ENCODE results near the gene BTNL2. TPM values are rescaled to one million over a fixed set of nuclear protein-coding genes. Genes with fewer than 3 reads are reported as not detected.

BTNL2 gene
- total and polyA plus RNA-seq, 2 experiments from 2014 or later: 0.62 TPM; not detected in 1

GRCh38 chr6:32375739-32376529, 31.0 kb downstream of the BTNL2 start:
- no peak for DNase-seq (ENCODE audit: low spot score)
- no peak overlapping the region for H3K4me2 ChIP-seq
- no peaks in the 10 kb centered on the region for H3K9me2 ChIP-seq (replicated peaks; ENCODE audit: insufficient read depth)
- no peaks in the 10 kb centered on the region for H4K20me1 ChIP-seq (ENCODE audit: insufficient read depth, poor library complexity, severe bottlenecking)
- no peak overlapping the region for H3K4me3 ChIP-seq
- H3K79me2 ChIP-seq: no peaks in the 10 kb centered on the region
- H3K36me3 ChIP-seq (replicated peaks; ENCODE audit: insufficient read depth, low read depth): no peaks in the 10 kb centered on the region
- no peaks in the 10 kb centered on the region for H3K9me3 ChIP-seq (ENCODE audit: low read depth)
- TF ChIP-seq CTCF (IDR thresholded peaks at IDR 0.05; ENCODE audit: poor library complexity) (no peak), EZH2phosphoT487 (IDR thresholded peaks at IDR 0.05; ENCODE audit: low read depth, severe bottlenecking, unreplicated experiment) (no peak), EZH2 (IDR thresholded peaks at IDR 0.05; ENCODE audit: borderline replicate concordance) (no peak)
- 84% methylated on average over 7 of the region's 7 CpGs for WGBS (ENCODE audit: low lambda C conversion rate, missing lambda C conversion rate)
- H2AFZ ChIP-seq: no peak overlapping the region
- no peaks in the 10 kb centered on the region for H3K4me1 ChIP-seq (ENCODE audit: insufficient read depth)
- H3K27me3 ChIP-seq: no peaks in the 10 kb centered on the region
- H3K27ac ChIP-seq: no peak overlapping the region

- DNase-seq (ENCODE audit: low spot score): no peak
- Histone ChIP-seq H3K9me3 (ENCODE audit: low read depth) (no peaks in the 10 kb centered on the region), H2AFZ (no peak within 1 kb of the TSS)
Measured at GRCh38 chr6:32371803-32372202, 35.2 kb downstream of the BTNL2 start, which contains the start of gene TSBP1. Gene TSBP1 (minus strand): TSS chr6:32371903. CDS start chr6:32371706, 197 bp downstream.

GRCh38 chr6:32371229-32371628, 35.8 kb downstream of the BTNL2 start:
- H3K4me2 ChIP-seq: no peak overlapping the region
- no peaks in the 10 kb centered on the region for H3K4me1 ChIP-seq (ENCODE audit: insufficient read depth)
- H3K79me2 ChIP-seq: no peaks in the 10 kb centered on the region
- no peak overlapping the region for H2AFZ ChIP-seq
- H3K4me3 ChIP-seq: no peak overlapping the region
- H3K27me3 ChIP-seq: no peaks in the 10 kb centered on the region
- no peak for DNase-seq (ENCODE audit: low spot score)
- WGBS (ENCODE audit: low lambda C conversion rate, missing lambda C conversion rate): 25% methylated on average over 1 of the region's 1 CpG
- no peaks in the 10 kb centered on the region for H3K36me3 ChIP-seq (replicated peaks; ENCODE audit: insufficient read depth, low read depth)
- H3K27ac ChIP-seq: no peak overlapping the region
- H3K9me2 ChIP-seq (replicated peaks; ENCODE audit: insufficient read depth): no peaks in the 10 kb centered on the region
- no peaks in the 10 kb centered on the region for H3K9me3 ChIP-seq (ENCODE audit: low read depth)
- no peaks in the 10 kb centered on the region for H4K20me1 ChIP-seq (ENCODE audit: insufficient read depth, poor library complexity, severe bottlenecking)
- no peak for TF ChIP-seq EZH2phosphoT487 (IDR thresholded peaks at IDR 0.05; ENCODE audit: low read depth, severe bottlenecking, unreplicated experiment)
- no peak for TF ChIP-seq CTCF (IDR thresholded peaks at IDR 0.05; ENCODE audit: poor library complexity)
- TF ChIP-seq EZH2 (IDR thresholded peaks at IDR 0.05; ENCODE audit: borderline replicate concordance): no peak

More at GRCh38 chr6:32371803-32372202, 35.2 kb downstream of the BTNL2 start, which contains the start of gene TSBP1:
- Histone ChIP-seq H3K4me1 (ENCODE audit: insufficient read depth) (no peaks in the 10 kb centered on the region), H3K4me2 (no peak within 1 kb of the TSS), H4K20me1 (ENCODE audit: insufficient read depth, poor library complexity, severe bottlenecking) (no peaks in the 10 kb centered on the region), H3K27me3 (no peaks in the 10 kb centered on the region), H3K27ac (no peak within 1 kb of the TSS), H3K36me3 (replicated peaks; ENCODE audit: insufficient read depth, low read depth) (no peaks in the 10 kb centered on the region), H3K4me3 (no peak within 1 kb of the TSS), H3K9me2 (replicated peaks; ENCODE audit: insufficient read depth) (no peaks in the 10 kb centered on the region), H3K79me2 (no peaks in the 10 kb centered on the region)
- TF ChIP-seq CTCF (IDR thresholded peaks at IDR 0.05; ENCODE audit: poor library complexity) (no peak), EZH2 (IDR thresholded peaks at IDR 0.05; ENCODE audit: borderline replicate concordance) (no peak), EZH2phosphoT487 (IDR thresholded peaks at IDR 0.05; ENCODE audit: low read depth, severe bottlenecking, unreplicated experiment) (no peak)

Measured in hepatocyte (in vitro differentiated cells).